Loucy (cell line): ENCODE measurements around the gene ALKBH5.

Experiments
- H2AFZ ChIP-seq: fragments of 200-600 bp; sonication (generic); 2 replicates; pipeline ENCODE4 v1.6.0; 2016; ENCODE audit warnings: antibody characterized with exemption, mild to moderate bottlenecking, low read length, moderate library complexity
- H3F3A ChIP-seq: fragments of 200-600 bp; 2 replicates; pipeline ENCODE4 v1.6.0; 2016; ENCODE audit warnings: antibody characterized with exemption, low read depth, mild to moderate bottlenecking
- H3K27me3 ChIP-seq: fragments of 200-600 bp; sonication (generic); 2 replicates; pipeline ENCODE4 v1.6.1; 2014; ENCODE audit warnings: low read length, mild to moderate bottlenecking; ENCODE audit not compliant: insufficient read depth, poor library complexity, severe bottlenecking
- H3K36me3 ChIP-seq: fragments of 200-600 bp; sonication (generic); 2 replicates; pipeline ENCODE4 v1.6.1; 2016; ENCODE audit warnings: low read length; ENCODE audit not compliant: insufficient read depth
- H3K4me1 ChIP-seq: fragments of 200-600 bp; sonication (generic); 2 replicates; pipeline ENCODE4 v1.5.1; 2014; ENCODE audit warnings: low read length, mild to moderate bottlenecking; ENCODE audit not compliant: insufficient read depth, poor library complexity, severe bottlenecking
- H3K4me2 ChIP-seq: fragments of 200-600 bp; sonication (generic); 2 replicates; pipeline ENCODE4 v1.6.0; 2014; ENCODE audit warnings: antibody characterized with exemption, low read length, low read depth, mild to moderate bottlenecking; ENCODE audit not compliant: poor library complexity, severe bottlenecking
- H3K4me3 ChIP-seq: fragments of 200-600 bp; sonication (generic); 2 replicates; pipeline ENCODE4 v1.5.1; 2014; ENCODE audit warnings: low read length, mild to moderate bottlenecking, mixed read lengths; ENCODE audit not compliant: poor library complexity, severe bottlenecking
- H3K79me2 ChIP-seq: fragments of 200-600 bp; sonication (generic); 2 replicates; pipeline ENCODE4 v1.6.1; 2014; ENCODE audit warnings: low read length; ENCODE audit not compliant: insufficient read depth
- H3K9ac ChIP-seq: fragments of 200-600 bp; sonication (generic); 2 replicates; pipeline ENCODE4 v1.6.0; 2014; ENCODE audit warnings: mild to moderate bottlenecking, low read depth, low read length, moderate library complexity; ENCODE audit not compliant: poor library complexity, severe bottlenecking
- H3K9me2 ChIP-seq: fragments of 200-600 bp; sonication (generic); replicated peaks from 2 replicates; pipeline ENCODE4 v1.6.1; 2016; ENCODE audit warnings: low read depth, low read length, mixed read lengths
- H3K9me3 ChIP-seq: fragments of 200-600 bp; sonication (generic); 2 replicates; pipeline ENCODE4 v1.6.1; 2014; ENCODE audit warnings: mild to moderate bottlenecking, antibody characterized with exemption, low read length, low read depth; ENCODE audit not compliant: insufficient read depth
- H4K20me1 ChIP-seq: fragments of 200-600 bp; sonication (generic); 2 replicates; pipeline ENCODE4 v1.6.0; 2014; ENCODE audit warnings: antibody characterized with exemption, low read length, mild to moderate bottlenecking; ENCODE audit not compliant: insufficient read depth, poor library complexity, severe bottlenecking
- EZH2phosphoT487 ChIP-seq: fragments of 200-600 bp; IDR thresholded peaks from 2 replicates; pipeline ENCODE4 v1.6.1; 2018; ENCODE audit warnings: antibody characterized with exemption, mild to moderate bottlenecking, moderate library complexity, borderline replicate concordance
- TF ChIP-seq, protein P1 (sequence below): fragments of 200-600 bp; sonication (generic); conservative IDR thresholded peaks from 2 replicates; pipeline ENCODE4 v1.5.1; 2014; ENCODE audit warnings: mild to moderate bottlenecking, antibody characterized with exemption, low read length

Gene ALKBH5

DNA sequence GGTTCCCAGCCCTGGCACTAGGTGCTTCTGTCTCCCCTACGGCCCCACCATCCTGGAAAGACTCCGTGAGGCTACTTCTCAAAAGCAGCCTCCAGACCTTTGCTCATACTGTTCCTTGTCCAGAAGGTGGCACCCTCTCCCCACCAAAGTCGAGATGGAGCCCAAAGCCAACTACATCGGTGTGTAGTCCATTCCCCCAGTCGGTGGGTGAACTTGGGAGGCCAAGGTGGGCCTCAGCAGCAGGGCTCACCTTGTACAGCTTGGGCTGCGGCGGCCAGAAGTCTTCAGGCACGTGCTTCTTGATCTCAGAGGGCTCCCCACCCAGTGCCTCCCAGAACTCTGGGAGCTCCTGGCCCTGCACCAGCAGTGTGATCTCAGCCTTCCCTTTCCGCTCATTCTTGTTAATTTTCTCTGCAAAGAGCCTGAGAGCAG, 64.7 kb downstream of the ALKBH5 start:
- H3K4me1 ChIP-seq, result no peaks in the 10 kb centered on the region
- no peak overlapping the region for H3K9ac ChIP-seq
- no peaks in the 10 kb centered on the region for H3K27me3 ChIP-seq
- no peaks in the 10 kb centered on the region for H3F3A ChIP-seq
- peaks cover 66% of the 10 kb centered on the region; the same call in 1 of the 2 replicates for H3K36me3 ChIP-seq
- no peaks in the 10 kb centered on the region for H3K9me3 ChIP-seq
- no peak overlapping the region for H2AFZ ChIP-seq
- H4K20me1 ChIP-seq, result no peaks in the 10 kb centered on the region
- no peak overlapping the region for H3K4me2 ChIP-seq
- no peak overlapping the region for H3K4me3 ChIP-seq
- no peaks in the 10 kb centered on the region for H3K79me2 ChIP-seq
- H3K9me2 ChIP-seq, result no peaks in the 10 kb centered on the region
- TF ChIP-seq, protein P1, sequence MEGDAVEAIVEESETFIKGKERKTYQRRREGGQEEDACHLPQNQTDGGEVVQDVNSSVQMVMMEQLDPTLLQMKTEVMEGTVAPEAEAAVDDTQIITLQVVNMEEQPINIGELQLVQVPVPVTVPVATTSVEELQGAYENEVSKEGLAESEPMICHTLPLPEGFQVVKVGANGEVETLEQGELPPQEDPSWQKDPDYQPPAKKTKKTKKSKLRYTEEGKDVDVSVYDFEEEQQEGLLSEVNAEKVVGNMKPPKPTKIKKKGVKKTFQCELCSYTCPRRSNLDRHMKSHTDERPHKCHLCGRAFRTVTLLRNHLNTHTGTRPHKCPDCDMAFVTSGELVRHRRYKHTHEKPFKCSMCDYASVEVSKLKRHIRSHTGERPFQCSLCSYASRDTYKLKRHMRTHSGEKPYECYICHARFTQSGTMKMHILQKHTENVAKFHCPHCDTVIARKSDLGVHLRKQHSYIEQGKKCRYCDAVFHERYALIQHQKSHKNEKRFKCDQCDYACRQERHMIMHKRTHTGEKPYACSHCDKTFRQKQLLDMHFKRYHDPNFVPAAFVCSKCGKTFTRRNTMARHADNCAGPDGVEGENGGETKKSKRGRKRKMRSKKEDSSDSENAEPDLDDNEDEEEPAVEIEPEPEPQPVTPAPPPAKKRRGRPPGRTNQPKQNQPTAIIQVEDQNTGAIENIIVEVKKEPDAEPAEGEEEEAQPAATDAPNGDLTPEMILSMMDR, result peak; percentile 76
- no peak for TF ChIP-seq EZH2phosphoT487

DNA sequence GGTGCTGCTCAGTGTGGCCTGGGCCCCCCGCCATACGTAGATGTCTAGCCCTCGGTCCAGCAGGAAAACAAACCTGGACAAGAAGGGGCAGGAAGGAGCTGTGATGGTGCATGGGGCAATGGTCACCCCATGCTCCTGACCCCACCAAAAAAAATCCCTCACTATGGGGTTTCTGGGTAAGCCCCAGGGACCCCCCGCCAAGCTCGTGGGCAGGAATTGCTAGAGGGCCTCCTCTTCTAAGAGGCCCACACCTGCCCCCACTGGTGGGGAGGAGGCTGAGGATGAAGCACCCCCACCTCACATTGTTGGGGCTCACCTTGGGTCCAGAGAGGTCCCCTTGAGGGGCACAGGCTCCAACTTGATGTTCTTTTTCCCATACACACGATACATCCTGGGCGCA, 65.2 kb downstream of the ALKBH5 start:
- TF ChIP-seq EZH2phosphoT487, result no peak
- TF ChIP-seq, protein P1, result no peak
- H3K9ac ChIP-seq, result no peak overlapping the region
- H2AFZ ChIP-seq, result no peak overlapping the region
- H3K79me2 ChIP-seq, result no peaks in the 10 kb centered on the region
- no peak overlapping the region for H3K4me3 ChIP-seq
- H3K27me3 ChIP-seq, result no peaks in the 10 kb centered on the region
- H3K9me2 ChIP-seq, result no peaks in the 10 kb centered on the region
- no peaks in the 10 kb centered on the region for H3K9me3 ChIP-seq
- H3K4me2 ChIP-seq, result no peak overlapping the region
- H3F3A ChIP-seq, result no peaks in the 10 kb centered on the region
- H3K4me1 ChIP-seq, result no peaks in the 10 kb centered on the region
- H4K20me1 ChIP-seq, result no peaks in the 10 kb centered on the region
- peaks cover 70% of the 10 kb centered on the region; the same call in 1 of the 2 replicates for H3K36me3 ChIP-seq

DNA sequence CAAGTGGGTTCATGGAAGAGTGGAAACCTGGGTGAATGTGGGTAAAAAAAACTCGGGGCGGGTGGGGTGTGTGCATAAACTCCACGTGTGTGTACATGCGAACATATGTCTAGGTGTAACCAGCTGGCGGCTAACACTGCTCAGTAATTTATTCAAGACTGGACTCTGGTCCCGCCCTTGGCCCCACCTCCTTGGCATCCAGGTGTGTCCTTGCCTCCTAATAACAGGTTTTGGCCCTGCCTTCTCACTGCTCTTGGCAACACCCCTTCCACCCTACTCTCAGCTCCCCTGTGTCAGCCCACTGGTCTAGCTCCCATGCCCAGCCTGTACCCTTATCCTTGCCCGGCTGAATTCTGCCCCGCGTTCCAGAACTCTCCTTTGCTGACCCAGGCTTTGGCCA, 66.6 kb downstream of the ALKBH5 start:
- H3K4me2 ChIP-seq, result no peak overlapping the region
- no peak overlapping the region for H2AFZ ChIP-seq
- peaks cover 4% of the 10 kb centered on the region for H4K20me1 ChIP-seq
- TF ChIP-seq, protein P1, result no peak
- TF ChIP-seq EZH2phosphoT487, result no peak
- H3F3A ChIP-seq, result no peaks in the 10 kb centered on the region
- H3K4me3 ChIP-seq, result no peak overlapping the region
- H3K79me2 ChIP-seq, result no peaks in the 10 kb centered on the region; the same call in 1 of the 2 replicates
- H3K4me1 ChIP-seq, result no peaks in the 10 kb centered on the region
- H3K9me2 ChIP-seq, result no peaks in the 10 kb centered on the region
- H3K9me3 ChIP-seq, result no peaks in the 10 kb centered on the region
- no peak overlapping the region for H3K9ac ChIP-seq
- H3K27me3 ChIP-seq, result no peaks in the 10 kb centered on the region
- H3K36me3 ChIP-seq, result peaks cover 77% of the 10 kb centered on the region; the same call in 1 of the 2 replicates
